GM19043 (cell line): ENCODE measurements around the gene CPLX4.

Source experiments
- ATAC-seq: cut with Tn5 transposase; IDR thresholded peaks from one replicate; pipeline ENCODE4 v1.9.1; 2021; ENCODE audit warnings: low read depth; ENCODE audit not compliant: unreplicated experiment

The CPLX4 gene

DNA sequence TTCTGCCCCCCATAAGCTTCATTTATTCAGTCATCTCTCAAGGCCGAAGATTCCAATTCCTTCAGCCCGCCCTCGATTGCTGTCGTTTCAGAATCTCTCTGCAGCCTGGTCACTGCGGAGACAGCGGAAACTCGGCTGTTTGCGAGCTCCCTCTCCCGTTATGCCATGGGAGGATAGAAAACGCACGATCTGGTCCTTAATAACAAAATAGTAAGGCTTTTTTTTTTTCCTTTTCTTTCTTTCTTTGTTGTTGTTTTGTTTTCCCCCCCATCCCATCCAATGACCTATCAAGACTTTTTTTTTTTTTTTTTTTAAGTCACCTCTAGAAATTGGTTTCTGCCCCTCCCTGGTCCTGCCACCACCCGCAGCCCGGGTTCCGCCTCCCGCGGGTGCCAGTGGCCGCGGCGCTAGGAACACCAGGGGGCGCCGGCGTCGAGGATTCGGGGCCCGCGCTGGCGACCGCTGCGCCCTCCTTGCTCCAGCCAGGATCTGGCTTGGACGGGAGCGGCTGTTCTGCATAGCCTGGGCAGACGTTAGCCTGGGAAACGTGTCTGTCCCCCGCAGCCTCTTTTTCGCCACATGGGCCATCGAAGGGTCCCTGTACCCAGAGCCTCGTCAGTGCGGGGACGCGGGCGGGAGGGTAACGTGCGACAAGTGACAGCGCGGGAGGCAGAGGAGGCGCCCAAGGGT lies 10.1 kb downstream of the CPLX4 start:
- peak; percentile 81 for ATAC-seq

DNA sequence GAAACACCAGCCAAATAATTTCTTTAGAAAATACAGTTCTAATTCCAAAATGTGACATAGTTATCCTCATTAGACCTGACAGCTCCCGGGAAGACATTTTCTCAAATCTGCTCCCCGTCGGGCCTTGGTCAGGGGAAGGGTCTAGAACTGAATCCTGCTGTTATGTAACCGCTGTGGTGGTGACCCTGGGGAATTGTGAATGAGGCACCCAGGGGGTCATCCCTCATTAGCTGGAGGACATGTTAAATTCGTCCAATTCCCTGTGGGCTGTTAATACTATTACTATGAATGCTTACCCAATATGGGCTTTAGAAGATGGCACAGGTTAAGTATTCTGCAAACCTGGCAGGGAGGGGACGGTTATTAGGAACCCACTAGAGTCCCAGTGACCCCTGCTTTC lies 11.8 kb downstream of the CPLX4 start:
- ATAC-seq = no peak

DNA sequence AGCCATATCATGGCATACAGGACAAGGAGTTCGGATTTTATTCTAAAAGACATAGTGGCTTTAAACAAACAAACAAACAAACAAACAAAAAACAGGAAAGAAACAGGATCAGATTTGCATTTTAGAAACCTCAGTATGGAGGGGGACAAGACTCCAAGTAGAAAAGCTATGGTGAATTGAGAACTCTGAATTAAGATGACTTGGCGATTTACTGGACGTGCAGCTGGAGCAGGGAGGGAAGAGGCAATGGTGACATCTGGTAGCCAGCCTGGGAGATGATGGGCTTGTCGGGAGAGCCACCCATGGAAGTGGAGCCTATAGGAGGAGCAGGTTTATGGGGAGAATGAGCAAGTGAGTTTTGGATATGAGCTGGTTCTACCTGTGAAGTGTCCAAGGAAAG lies 13.2 kb downstream of the CPLX4 start:
- no peak for ATAC-seq

- ATAC-seq = no peak
Measured at GRCh38 chr18:59303656-59304195, 14.7 kb downstream of the CPLX4 start.

GRCh38 chr18:59303006-59303405 lies 15.4 kb downstream of the CPLX4 start:
- ATAC-seq = no peak

GRCh38 chr18:59301929-59302328 lies 16.5 kb downstream of the CPLX4 start:
- ATAC-seq = no peak

GRCh38 chr18:59300676-59301285 lies 17.7 kb downstream of the CPLX4 start:
- no peak for ATAC-seq

GRCh38 chr18:59298871-59299270 lies 19.6 kb downstream of the CPLX4 start:
- no peak for ATAC-seq

- ATAC-seq = no peak
Measured at GRCh38 chr18:59293317-59293716, 25.1 kb downstream of the CPLX4 start.

- no peak for ATAC-seq
Measured at GRCh38 chr18:59286341-59286740, 32.1 kb downstream of the CPLX4 start.

GRCh38 chr18:59282341-59282740 lies 36.1 kb downstream of the CPLX4 start:
- no peak for ATAC-seq

DNA sequence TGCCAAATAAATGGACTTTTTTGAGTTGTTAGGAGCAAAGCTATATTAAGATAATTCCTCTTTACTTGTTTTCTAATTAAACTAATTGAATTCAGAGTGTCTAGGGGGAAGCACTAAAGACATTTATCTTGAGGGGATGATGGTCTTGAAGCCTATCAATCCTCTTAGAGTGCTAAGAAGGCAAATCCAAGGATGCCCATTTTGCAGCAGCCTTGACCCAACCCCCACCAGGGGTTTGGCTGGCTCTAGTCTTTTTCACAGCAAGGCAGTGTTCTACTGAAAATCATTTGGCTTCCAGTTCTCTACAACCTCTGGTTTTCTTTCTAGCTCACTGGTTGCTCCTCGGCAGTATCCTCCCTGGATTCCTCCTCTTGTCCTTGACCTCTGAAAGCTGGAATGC lies 38.7 kb downstream of the CPLX4 start:
- ATAC-seq = no peak

DNA sequence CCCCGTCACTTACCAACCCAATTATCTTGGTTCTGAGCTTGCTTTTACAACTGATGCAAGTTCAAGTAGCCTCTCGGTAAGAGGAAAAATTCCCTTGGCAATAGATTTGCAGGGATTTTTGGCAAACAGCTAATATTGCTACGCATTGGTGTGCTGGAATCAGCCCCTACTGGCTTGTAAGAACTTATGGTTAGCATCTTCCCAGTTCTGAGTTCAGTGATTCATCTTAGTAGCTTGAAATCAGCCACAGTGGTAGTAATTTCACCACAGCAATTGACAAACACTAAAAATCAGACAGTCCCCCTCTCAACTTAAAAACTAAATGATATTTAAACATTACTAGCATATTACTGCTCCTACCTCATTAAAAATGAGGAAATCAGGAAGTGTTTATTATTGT lies 39.3 kb downstream of the CPLX4 start:
- ATAC-seq = no peak

DNA sequence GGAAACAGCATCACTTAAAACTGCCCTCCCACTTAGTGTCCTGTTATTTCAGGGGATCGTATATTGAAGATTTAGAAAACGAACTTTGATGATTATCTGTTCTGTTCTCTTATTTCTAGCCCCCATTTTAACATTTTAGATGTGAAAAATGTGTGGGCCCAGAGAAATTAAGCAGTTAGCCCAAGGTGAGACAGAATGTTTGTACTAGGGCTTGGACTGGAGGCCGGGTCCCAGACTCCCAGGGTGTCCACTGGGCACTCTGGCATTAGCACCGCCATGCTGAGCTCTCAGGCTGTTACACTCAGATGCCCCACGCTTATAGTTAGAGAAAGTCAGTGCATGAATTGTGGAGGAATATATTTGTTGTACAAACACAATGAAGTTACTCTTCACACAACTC lies 39.7 kb downstream of the CPLX4 start:
- no peak for ATAC-seq

GRCh38 chr18:59276047-59276446 lies 42.4 kb downstream of the CPLX4 start:
- no peak for ATAC-seq

DNA sequence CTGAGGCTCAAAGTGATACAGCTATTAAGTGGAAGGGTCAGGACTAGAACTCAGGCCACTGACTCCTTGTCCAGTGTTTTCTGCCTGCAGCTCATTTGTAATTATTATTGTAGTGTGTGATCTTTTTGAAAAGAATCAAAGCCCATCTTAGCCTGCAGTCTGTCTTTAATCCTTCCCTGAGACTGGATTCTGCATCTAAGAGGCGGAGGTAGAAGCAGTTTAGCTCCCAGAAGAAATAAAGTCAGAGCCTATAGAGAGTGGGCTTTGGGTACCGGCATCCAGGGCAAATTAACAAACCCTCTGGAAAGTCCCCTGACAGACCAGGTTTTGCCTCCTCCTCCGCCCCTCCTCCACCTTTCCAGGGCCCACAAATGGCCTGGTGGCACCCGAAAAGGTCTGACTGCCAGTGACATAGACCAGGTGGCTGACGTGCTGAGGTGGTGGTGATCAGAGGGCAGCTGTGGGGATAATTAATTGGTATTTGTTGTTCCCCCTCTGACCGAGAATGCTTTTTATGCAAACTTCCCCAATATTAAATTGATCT lies 43.0 kb downstream of the CPLX4 start:
- no peak for ATAC-seq

DNA sequence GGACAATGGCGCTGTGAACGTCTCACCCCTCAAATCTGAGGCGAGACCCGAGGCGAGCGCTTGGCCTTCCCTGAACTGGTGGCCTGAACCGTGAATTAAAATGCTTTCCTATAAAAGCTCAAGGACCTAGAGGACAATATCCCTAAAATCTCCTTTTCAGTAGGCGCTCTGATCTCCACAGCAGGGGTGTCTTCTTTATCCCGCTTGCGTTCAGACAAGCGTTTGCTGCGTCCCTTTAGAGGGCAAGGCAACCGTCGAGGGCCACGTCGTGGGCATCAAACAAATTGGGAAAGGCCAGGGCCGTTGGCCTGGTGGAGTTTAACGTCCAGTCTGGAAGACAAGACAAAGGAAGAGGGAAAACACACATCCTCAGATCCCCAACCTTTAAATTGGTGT lies 43.9 kb downstream of the CPLX4 start:
- ATAC-seq = no peak

GRCh38 chr18:59273759-59274532 lies 44.5 kb downstream of the CPLX4 start:
- ATAC-seq = no peak

DNA sequence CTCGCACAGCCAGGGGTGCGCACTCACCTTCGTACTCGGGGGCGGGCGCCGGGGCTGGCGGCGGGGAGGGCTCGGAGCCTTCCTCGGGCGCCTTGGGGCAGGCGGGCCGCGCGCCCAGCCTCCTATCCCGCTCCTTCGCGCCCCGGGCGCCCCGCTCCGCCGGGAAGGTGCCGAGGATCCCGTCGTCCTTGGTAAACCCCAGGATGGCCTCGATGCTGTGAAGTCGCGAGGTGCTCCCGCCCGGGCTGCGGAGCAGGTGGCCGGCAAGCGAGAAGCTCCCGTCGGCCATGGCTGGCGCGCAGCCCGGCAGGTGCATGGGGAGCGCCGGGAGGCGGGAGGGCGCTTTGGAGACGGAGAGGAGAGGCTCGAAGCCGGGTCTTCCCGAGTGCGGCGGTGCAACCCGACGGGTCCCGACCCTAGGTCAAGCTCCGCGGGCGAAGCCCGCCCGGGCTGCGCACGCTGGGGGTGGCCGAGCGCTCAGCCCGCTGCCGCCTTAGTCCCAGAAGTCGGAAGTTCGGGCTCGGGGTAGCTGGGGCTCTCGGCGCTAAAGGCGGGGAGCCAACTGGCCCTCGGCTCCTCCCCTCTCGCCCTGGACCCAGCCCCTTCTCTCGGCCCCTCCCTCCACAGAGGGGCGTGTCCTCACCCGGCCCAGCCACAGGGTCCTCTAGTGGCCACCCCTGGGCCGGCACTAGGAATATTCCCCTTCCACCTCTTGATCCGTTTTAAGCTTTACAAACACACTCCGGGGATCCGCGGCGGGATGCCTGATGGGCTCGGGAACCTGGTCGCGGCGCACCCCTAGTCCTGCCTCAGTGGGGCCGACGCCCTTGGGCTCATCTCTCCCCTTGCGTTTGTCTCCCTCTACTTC lies 45.3 kb downstream of the CPLX4 start, which contains the start of gene RAX:
Gene RAX (minus strand): TSS at position 564 of the 868 bp plus-strand sequence. CDS start 248 bp downstream, at position 316.
- no peak for ATAC-seq

DNA sequence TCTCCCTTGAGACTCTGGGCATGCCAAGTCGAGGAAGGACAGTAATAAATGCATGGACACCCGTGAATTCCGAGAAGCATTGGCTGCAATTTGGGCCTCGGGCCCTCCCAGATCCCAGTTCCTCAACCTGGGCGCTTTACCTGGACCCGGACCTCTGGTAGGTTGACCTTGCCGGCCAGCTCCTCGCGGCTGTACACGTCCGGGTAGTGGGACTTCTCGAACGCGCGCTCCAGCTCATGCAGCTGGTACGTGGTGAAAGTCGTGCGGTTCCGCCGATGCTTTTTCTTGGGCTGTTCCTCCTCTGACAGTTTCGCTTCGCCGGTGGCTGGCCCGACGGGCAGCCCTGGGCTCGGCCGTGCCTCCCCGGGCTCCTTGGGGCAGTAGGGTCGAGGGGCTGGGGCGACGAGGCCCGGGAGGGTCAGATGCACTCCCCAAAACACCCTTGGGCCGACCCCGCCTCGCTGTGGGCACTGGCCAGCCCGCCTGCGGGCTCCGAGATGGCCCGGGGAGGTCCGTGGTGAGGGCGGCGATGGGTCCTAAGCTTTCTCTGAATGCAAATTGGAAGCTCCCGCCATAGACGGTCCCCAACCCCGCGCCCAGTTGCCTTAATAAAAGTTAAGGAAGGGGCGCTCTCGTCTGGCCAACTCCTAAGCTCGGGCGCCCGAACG lies 46.1 kb downstream of the CPLX4 start:
- ATAC-seq = no peak
